Thyroid gland (tissue), 4 donors: ENCODE measurements around the gene TRIM46. TPM values are rescaled to one million over a fixed set of nuclear protein-coding genes. Genes with fewer than 3 reads are reported as not detected.
"Not testable (repeated sequence)": the region's sequence is repeated elsewhere in the genome, so short reads cannot be mapped to it uniquely, and the experiment has no call there.

Experiments
- DNase-seq, 2 donors: peaks; one replicate each; pipeline ENCODE4 v3.0.0-alpha.2; 2019
- H3K27ac ChIP-seq, 3 donors: fragments of 200-600 bp; sonication (generic); 1 replicate in 2 of 3; 2 replicates in 1 of 3; pipeline ENCODE4 v1.5.1; 2016 to 2019; ENCODE audit warnings: mild to moderate bottlenecking in 1 of 3, moderate library complexity in 1 of 3
- H3K27me3 ChIP-seq: fragments of 200-600 bp; sonication (generic); one replicate; pipeline ENCODE4 v1.5.1; 2019
- H3K36me3 ChIP-seq, 2 donors: fragments of 200-600 bp; sonication (generic); one replicate each; pipeline ENCODE4 v1.5.1; 2016 to 2019
- H3K4me1 ChIP-seq, 2 donors: fragments of 200-600 bp; sonication (generic); one replicate each; pipeline ENCODE4 v1.5.1; 2017 to 2019
- H3K4me3 ChIP-seq, 3 donors: fragments of 200-600 bp; sonication (generic); replicated peaks in 1 of 3; 1 replicate in 2 of 3; 2 replicates in 1 of 3; pipeline ENCODE4 v1.5.1; 2016; ENCODE audit warnings: mild to moderate bottlenecking in 1 of 3
- H3K9me3 ChIP-seq: fragments of 200-600 bp; sonication (generic); one replicate; pipeline ENCODE4 v1.5.1; 2017
- CTCF ChIP-seq, 6 experiments: fragments of 200-600 bp in 3 of 6; fragments of 450-650 bp in 3 of 6; sonication (generic) in 3 of 6; IDR thresholded peaks; one replicate each; pipeline ENCODE4 v1.5.1; 2016 to 2019; ENCODE audit warnings: antibody characterized with exemption in 6 of 6, mild to moderate bottlenecking in 2 of 6, inconsistent platforms in 1 of 6, moderate library complexity in 1 of 6
- POLR2A ChIP-seq, 2 donors: fragments of 450-650 bp; IDR thresholded peaks; one replicate each; pipeline ENCODE4 v1.6.1; 2017; ENCODE audit warnings: antibody characterized with exemption in 2 of 2, mild to moderate bottlenecking in 2 of 2, moderate library complexity in 1 of 2
- WGBS, 2 donors: methylation state at CpG; one replicate each; pipeline ENCODE4 v1.1.5; 2017; 5-methylcytosine and 5-hydroxymethylcytosine counted together
- intact Hi-C: fragments of 100-400 bp; cut with DNase I; formaldehyde crosslinking; loops from one replicate; pipeline ENCODE4 v1.15.1; 2023
- total RNA-seq, 4 donors: library from RNA; depleted of rRNA; stranded (reverse); fragments of >200 nt; gene quantifications; one replicate each; pipeline ENCODE4 v1.2.3, GENCODE V29; 2016

TRIM46 gene
- total RNA-seq, 4 donors from 2014 or later, result 0.45 TPM; not detected in 3

GRCh38 chr1:155209312-155209721 lies 35.7 kb downstream of the TRIM46 start:
- peak overlapping the region; percentile 99 to 100 (median 99) for H3K27ac ChIP-seq
- peak overlapping the region; percentile 89 to 98 (median 96) for H3K4me3 ChIP-seq
- TF ChIP-seq POLR2A (IDR thresholded peaks at IDR 0.05) (no peak), CTCF (IDR thresholded peaks at IDR 0.05) (no peak)
- WGBS, 2 donors, result 4 to 5% methylated on average over 11 of the region's 13 CpGs
- no peak for DNase-seq
- H3K27me3 ChIP-seq, result no peaks in the 10 kb centered on the region
- H3K36me3 ChIP-seq, result no peaks in the 10 kb centered on the region
- H3K9me3 ChIP-seq, result no peaks in the 10 kb centered on the region
- peaks cover 23 to 26% of the 10 kb centered on the region in 2 donors for H3K4me1 ChIP-seq
- intact Hi-C loops, result loop anchor here (5.0 kb wide), 1 partner anchor 33 kb away; a partner anchor contains a TSS

- no peaks in the 10 kb centered on the region for H3K27me3 ChIP-seq
- intact Hi-C loops, result no loop called here
- DNase-seq, result no peak
- no peak overlapping the region for H3K4me3 ChIP-seq
- H3K9me3 ChIP-seq, result no peaks in the 10 kb centered on the region
- no peaks in the 10 kb centered on the region for H3K36me3 ChIP-seq
- peaks cover 23 to 26% of the 10 kb centered on the region in 2 donors for H3K4me1 ChIP-seq
- no peak for TF ChIP-seq CTCF (IDR thresholded peaks at IDR 0.05)
- TF ChIP-seq POLR2A (IDR thresholded peaks at IDR 0.05), result no peak
- H3K27ac ChIP-seq, result no peak overlapping the region
- WGBS, 2 donors, result 84 to 90% methylated on average over 4 of the region's 4 CpGs
Observed at GRCh38 chr1:155210314-155211104, 36.9 kb downstream of the TRIM46 start.

- not testable (repeated sequence) for H3K27me3 ChIP-seq, H3K27ac ChIP-seq
Observed at GRCh38 chr1:155211381-155212050, 37.9 kb downstream of the TRIM46 start.

GRCh38 chr1:155212051-155212440 lies 38.4 kb downstream of the TRIM46 start:
- intact Hi-C loops, result not testable (repeated sequence)

More at GRCh38 chr1:155211381-155212050, 37.9 kb downstream of the TRIM46 start:
- DNase-seq, H3K9me3 ChIP-seq, H3K36me3 ChIP-seq, H3K4me3 ChIP-seq, intact Hi-C loops: not testable (repeated sequence)
- 66 to 79% methylated on average over 8 to 10 of the region's 13 CpGs for WGBS, 2 donors
- H3K4me1 ChIP-seq, result peaks cover 23 to 24% of the 10 kb centered on the region in 2 donors

GRCh38 chr1:155214702-155215101 lies 41.1 kb downstream of the TRIM46 start:
- H3K27me3 ChIP-seq, intact Hi-C loops, H3K9me3 ChIP-seq, DNase-seq, H3K27ac ChIP-seq, H3K36me3 ChIP-seq, H3K4me3 ChIP-seq, H3K4me1 ChIP-seq: not testable (repeated sequence)
- 80 to 100% methylated on average over 1 to 7 of the region's 10 CpGs for WGBS, 2 donors

More at GRCh38 chr1:155212051-155212440, 38.4 kb downstream of the TRIM46 start:
- peaks cover 19 to 21% of the 10 kb centered on the region in 2 donors for H3K4me1 ChIP-seq
- not testable (repeated sequence) for H3K9me3 ChIP-seq, H3K27me3 ChIP-seq, H3K4me3 ChIP-seq, H3K36me3 ChIP-seq, H3K27ac ChIP-seq, DNase-seq
- 84% methylated on average over 5 of the region's 7 CpGs; no CpG with 5 or more reads in 1 of the 2 donors for WGBS, 2 donors

GRCh38 chr1:155218854-155219591 lies 45.4 kb downstream of the TRIM46 start:
- 32 to 41% methylated on average over 7 of the region's 7 CpGs for WGBS, 2 donors
- H3K27me3 ChIP-seq, result no peaks in the 10 kb centered on the region
- peaks cover 8 to 9% of the 10 kb centered on the region in 2 donors for H3K4me1 ChIP-seq
- H3K4me3 ChIP-seq, result no peak overlapping the region
- H3K36me3 ChIP-seq, result no peaks in the 10 kb centered on the region
- no peak overlapping the region for H3K27ac ChIP-seq
- intact Hi-C loops, result no loop called here
- no peak for TF ChIP-seq CTCF (IDR thresholded peaks at IDR 0.05)
- no peak for TF ChIP-seq POLR2A (IDR thresholded peaks at IDR 0.05)
- DNase-seq, result peak; percentile 53 to 64
- no peaks in the 10 kb centered on the region for H3K9me3 ChIP-seq
